Neural progenitor cell (in vitro differentiated cells): Measurements from ENCODE around the gene CKAP4. TPM values are rescaled to one million over a fixed set of nuclear protein-coding genes. Genes with fewer than 3 reads are reported as not detected.

Experiments
- DNase-seq: peaks from one replicate; pipeline ENCODE4 v3.0.0-alpha.2; 2016; ENCODE audit warnings: low spot score
- H2AFZ ChIP-seq: fragments of 200-600 bp; sonication (generic); replicated peaks from 2 replicates; pipeline ENCODE4 v1.6.1; 2016; ENCODE audit warnings: antibody characterized with exemption
- H3F3A ChIP-seq: fragments of 200-600 bp; sonication (generic); 2 replicates; pipeline ENCODE4 v1.6.1; 2016; ENCODE audit warnings: antibody characterized with exemption, low read depth
- H3K27ac ChIP-seq: fragments of 200-600 bp; sonication (generic); 2 replicates; pipeline ENCODE4 v1.5.1; 2016; ENCODE audit warnings: mild to moderate bottlenecking
- H3K27me3 ChIP-seq: fragments of 200-600 bp; sonication (generic); 2 replicates; pipeline ENCODE4 v1.6.1; 2016; ENCODE audit warnings: mild to moderate bottlenecking, moderate library complexity
- H3K36me3 ChIP-seq: fragments of 200-600 bp; sonication (generic); 2 replicates; pipeline ENCODE4 v1.5.1; 2016
- H3K4me1 ChIP-seq: fragments of 200-600 bp; sonication (generic); 2 replicates; pipeline ENCODE4 v1.6.1; 2016; ENCODE audit warnings: mixed run types
- H3K4me2 ChIP-seq: fragments of 200-600 bp; sonication (generic); 2 replicates; pipeline ENCODE4 v1.6.1; 2016
- H3K4me3 ChIP-seq: fragments of 200-600 bp; sonication (generic); 2 replicates; pipeline ENCODE4 v1.5.1; 2016
- H3K79me2 ChIP-seq: fragments of 200-600 bp; sonication (generic); 2 replicates; pipeline ENCODE4 v1.6.1; 2016; ENCODE audit warnings: low read depth
- H3K9ac ChIP-seq: fragments of 200-600 bp; sonication (generic); 2 replicates; pipeline ENCODE4 v1.6.1; 2016
- H3K9me3 ChIP-seq: fragments of 200-600 bp; sonication (generic); 2 replicates; pipeline ENCODE4 v1.5.1; 2016; ENCODE audit warnings: low read depth
- H4K20me1 ChIP-seq: fragments of 200-600 bp; sonication (generic); 2 replicates; pipeline ENCODE4 v1.6.1; 2016; ENCODE audit warnings: low read depth
- H3K27ac Mint-ChIP-seq: 3 replicates; pipeline ENCODE4 v1.8.0; 2021; ENCODE audit warnings: mixed read lengths
- H3K27me3 Mint-ChIP-seq: 2 replicates; pipeline ENCODE4 v1.8.0; 2022; ENCODE audit warnings: low read depth, mild to moderate bottlenecking, inconsistent platforms, moderate library complexity, mixed read lengths; ENCODE audit not compliant: insufficient read depth
- H3K36me3 Mint-ChIP-seq: 3 replicates; pipeline ENCODE4 v1.8.0; 2021; ENCODE audit warnings: mixed read lengths
- H3K4me1 Mint-ChIP-seq: 3 replicates; pipeline ENCODE4 v1.8.0; 2021; ENCODE audit warnings: mixed read lengths
- H3K4me3 Mint-ChIP-seq: 3 replicates; pipeline ENCODE4 v1.8.0; 2021; ENCODE audit warnings: mild to moderate bottlenecking, moderate library complexity, mixed read lengths
- H3K9me3 Mint-ChIP-seq: 3 replicates; pipeline ENCODE4 v1.8.0; 2020; ENCODE audit warnings: mixed read lengths
- EZH2 ChIP-seq: fragments of 200-600 bp; sonication (generic); IDR thresholded peaks from 2 replicates; pipeline ENCODE4 v1.6.1; 2017; ENCODE audit warnings: antibody characterized with exemption, mild to moderate bottlenecking, moderate library complexity
- EZH2phosphoT487 ChIP-seq: fragments of 200-600 bp; sonication (generic); IDR thresholded peaks from 2 replicates; pipeline ENCODE4 v1.6.1; 2017; ENCODE audit warnings: antibody characterized with exemption
- total RNA-seq: library from RNA; depleted of rRNA; stranded (reverse); fragments of >200 nt; gene quantifications from 2 replicates; pipeline ENCODE4 v1.2.3, GENCODE V29; 2015; ENCODE audit warnings: low replicate concordance
- TF ChIP-seq, protein P1 (sequence below): fragments of 200-600 bp; sonication (generic); IDR thresholded peaks from 2 replicates; pipeline ENCODE4 v1.5.1; 2017; ENCODE audit warnings: antibody characterized with exemption, mild to moderate bottlenecking

Gene CKAP4
- total RNA-seq, 1 donor from 2014 or later, result 58.7 TPM

DNA sequence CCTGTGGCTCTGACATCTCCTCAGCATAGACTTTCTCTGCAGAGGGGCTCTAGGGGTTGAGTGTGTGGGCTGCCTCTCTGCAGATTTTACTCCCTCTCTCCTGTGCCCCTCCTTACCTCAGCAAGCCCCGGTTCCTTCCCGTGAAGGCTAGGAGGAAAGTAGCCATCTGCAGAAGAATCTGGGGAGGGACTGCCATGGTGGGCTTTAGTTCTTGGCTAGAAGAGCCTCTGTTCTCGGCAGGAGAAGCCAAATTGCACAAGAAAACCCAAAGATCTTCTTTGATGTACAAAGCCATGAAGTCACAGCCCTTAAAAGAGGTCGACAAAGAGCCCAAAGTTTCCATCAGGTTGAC lies 23.5 kb downstream of the CKAP4 start:
- peaks cover 2% of the 10 kb centered on the region for H3K27me3 Mint-ChIP-seq
- no peaks in the 10 kb centered on the region for H3F3A ChIP-seq
- H3K36me3 Mint-ChIP-seq, result no peaks in the 10 kb centered on the region
- TF ChIP-seq EZH2phosphoT487, result no peak
- TF ChIP-seq EZH2, result no peak
- TF ChIP-seq, protein P1, sequence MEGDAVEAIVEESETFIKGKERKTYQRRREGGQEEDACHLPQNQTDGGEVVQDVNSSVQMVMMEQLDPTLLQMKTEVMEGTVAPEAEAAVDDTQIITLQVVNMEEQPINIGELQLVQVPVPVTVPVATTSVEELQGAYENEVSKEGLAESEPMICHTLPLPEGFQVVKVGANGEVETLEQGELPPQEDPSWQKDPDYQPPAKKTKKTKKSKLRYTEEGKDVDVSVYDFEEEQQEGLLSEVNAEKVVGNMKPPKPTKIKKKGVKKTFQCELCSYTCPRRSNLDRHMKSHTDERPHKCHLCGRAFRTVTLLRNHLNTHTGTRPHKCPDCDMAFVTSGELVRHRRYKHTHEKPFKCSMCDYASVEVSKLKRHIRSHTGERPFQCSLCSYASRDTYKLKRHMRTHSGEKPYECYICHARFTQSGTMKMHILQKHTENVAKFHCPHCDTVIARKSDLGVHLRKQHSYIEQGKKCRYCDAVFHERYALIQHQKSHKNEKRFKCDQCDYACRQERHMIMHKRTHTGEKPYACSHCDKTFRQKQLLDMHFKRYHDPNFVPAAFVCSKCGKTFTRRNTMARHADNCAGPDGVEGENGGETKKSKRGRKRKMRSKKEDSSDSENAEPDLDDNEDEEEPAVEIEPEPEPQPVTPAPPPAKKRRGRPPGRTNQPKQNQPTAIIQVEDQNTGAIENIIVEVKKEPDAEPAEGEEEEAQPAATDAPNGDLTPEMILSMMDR, result no peak
- no peak overlapping the region for H3K4me3 ChIP-seq
- H3K4me1 Mint-ChIP-seq, result peaks cover 17% of the 10 kb centered on the region
- no peak overlapping the region for H3K4me2 ChIP-seq
- H3K36me3 ChIP-seq, result no peaks in the 10 kb centered on the region
- no peak overlapping the region for H3K9ac ChIP-seq
- H3K27me3 ChIP-seq, result no peaks in the 10 kb centered on the region
- no peak overlapping the region for H3K4me3 Mint-ChIP-seq
- no peaks in the 10 kb centered on the region for H3K9me3 ChIP-seq
- H3K79me2 ChIP-seq, result no peaks in the 10 kb centered on the region
- no peaks in the 10 kb centered on the region for H3K9me3 Mint-ChIP-seq
- H3K27ac ChIP-seq, result no peak overlapping the region
- no peak for DNase-seq
- no peak overlapping the region for H2AFZ ChIP-seq
- peaks cover 6% of the 10 kb centered on the region for H3K4me1 ChIP-seq
- H3K27ac Mint-ChIP-seq, result peak overlapping the region; percentile 50
- no peaks in the 10 kb centered on the region for H4K20me1 ChIP-seq

DNA sequence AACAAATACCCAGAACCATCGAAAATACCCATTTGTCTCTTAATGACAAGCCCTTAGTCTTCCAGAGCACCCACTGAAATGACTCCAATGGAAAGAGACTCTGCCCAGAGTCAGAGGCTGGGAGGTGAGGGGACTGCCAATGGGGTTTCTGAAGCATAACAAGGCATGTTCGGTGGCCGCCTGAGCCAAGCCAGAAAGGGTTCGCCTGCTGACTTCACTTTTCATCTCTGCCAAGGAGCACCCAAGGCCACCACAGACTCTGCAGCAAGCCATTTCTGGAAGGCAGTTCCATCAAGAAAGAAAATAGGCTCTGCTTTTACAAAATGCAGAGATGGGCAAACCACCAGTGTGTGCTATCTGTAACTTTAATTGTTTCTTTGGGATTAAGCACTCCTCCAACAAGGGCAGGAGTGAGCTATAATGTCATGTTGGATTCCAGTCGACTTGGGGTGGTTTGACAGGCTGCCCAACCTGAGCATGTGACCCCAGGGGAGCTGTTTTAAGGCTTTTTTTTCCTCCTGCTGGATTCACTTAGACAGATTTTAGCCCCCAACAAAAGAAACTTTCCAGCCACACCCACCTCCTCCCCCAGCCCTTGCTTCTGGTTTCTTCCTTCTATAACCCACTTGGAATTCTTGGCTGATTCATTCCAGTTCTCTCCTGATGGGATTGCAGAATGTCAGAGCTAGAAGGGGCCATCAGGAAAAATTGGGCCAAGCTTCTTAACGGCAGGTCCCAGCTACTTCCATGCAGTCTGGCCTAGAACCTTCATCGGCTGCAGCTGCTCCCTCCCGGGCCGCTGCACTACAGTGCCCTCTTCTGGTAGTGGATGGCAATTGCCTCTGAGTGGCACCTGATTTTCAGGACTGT lies 24.1 kb downstream of the CKAP4 start:
- peak; percentile 77 for DNase-seq
- Mint-ChIP-seq H3K36me3 (no peaks in the 10 kb centered on the region), H3K4me3 (no peak overlapping the region), H3K4me1 (peaks cover 17% of the 10 kb centered on the region), H3K27ac (peak overlapping the region; percentile 50), H3K27me3 (peaks cover 2% of the 10 kb centered on the region), H3K9me3 (peaks cover 4% of the 10 kb centered on the region)
- Histone ChIP-seq H3K36me3 (no peaks in the 10 kb centered on the region), H3K27me3 (no peaks in the 10 kb centered on the region), H4K20me1 (no peaks in the 10 kb centered on the region), H3K9ac (no peak overlapping the region), H3K4me3 (no peak overlapping the region), H3K27ac (no peak overlapping the region), H3K4me2 (no peak overlapping the region), H3F3A (no peaks in the 10 kb centered on the region), H2AFZ (peak overlapping the region; percentile 41), H3K9me3 (no peaks in the 10 kb centered on the region), H3K79me2 (no peaks in the 10 kb centered on the region), H3K4me1 (peaks cover 6% of the 10 kb centered on the region)
- TF ChIP-seq, protein P1, result peak; percentile 96
- no peak for TF ChIP-seq EZH2phosphoT487

GRCh38 chr12:106220536-106220935 lies 27.3 kb downstream of the CKAP4 start:
- no peak overlapping the region for H3K4me3 ChIP-seq
- H3K27me3 Mint-ChIP-seq, result no peaks in the 10 kb centered on the region
- H2AFZ ChIP-seq, result no peak overlapping the region
- H3K36me3 ChIP-seq, result no peaks in the 10 kb centered on the region
- peaks cover 6% of the 10 kb centered on the region for H3K4me1 ChIP-seq
- TF ChIP-seq, protein P1, result no peak
- TF ChIP-seq EZH2phosphoT487, result no peak
- TF ChIP-seq EZH2, result no peak
- H4K20me1 ChIP-seq, result no peaks in the 10 kb centered on the region
- no peak overlapping the region for H3K4me2 ChIP-seq
- peaks cover 4% of the 10 kb centered on the region for H3K36me3 Mint-ChIP-seq
- no peaks in the 10 kb centered on the region for H3K79me2 ChIP-seq
- peaks cover 13% of the 10 kb centered on the region for H3K9me3 ChIP-seq
- H3K27me3 ChIP-seq, result no peaks in the 10 kb centered on the region
- peaks cover 20% of the 10 kb centered on the region for H3K9me3 Mint-ChIP-seq
- no peak overlapping the region for H3K27ac Mint-ChIP-seq
- DNase-seq, result no peak
- H3K27ac ChIP-seq, result no peak overlapping the region
- H3K4me3 Mint-ChIP-seq, result no peak overlapping the region
- H3F3A ChIP-seq, result no peaks in the 10 kb centered on the region
- H3K4me1 Mint-ChIP-seq, result peaks cover 8% of the 10 kb centered on the region
- no peak overlapping the region for H3K9ac ChIP-seq
